HepG2 (cell line): ENCODE results near the gene CYP2W1. TPM values are rescaled to one million over a fixed set of nuclear protein-coding genes. Genes with fewer than 3 reads are reported as not detected.

ENCODE experiments used
- ZFP36L1 ChIP-seq: sonication (generic); formaldehyde crosslinking; IDR thresholded peaks from 2 replicates; pipeline ENCODE4 v1.8.0; 2022; ENCODE audit warnings: mild to moderate bottlenecking, missing genetic modification reagents, moderate library complexity
- ZNF562 ChIP-seq: sonication (generic); formaldehyde crosslinking; IDR thresholded peaks from 2 replicates; pipeline ENCODE4 v1.8.0; 2022; ENCODE audit warnings: missing genetic modification reagents, borderline replicate concordance
- polyA plus RNA-seq, 8 experiments: library from polyadenylated mRNA; depleted of rRNA in 3 of 8; stranded (reverse) in 7 of 8; unstranded in 1 of 8; fragments of >200 nt; fragmentation: Illumina TruSeq in 4 of 8; extraction: Trizol in 4 of 8; gene quantifications; 2 replicates each; pipeline versions ENCODE4 v1.2.1 to v1.2.3, GENCODE V29; 2011 to 2016; ENCODE audit warnings: low read depth in 4 of 8, missing spikeins in 1 of 8, mixed read lengths in 1 of 8; ENCODE audit not compliant: insufficient read depth in 1 of 8
- total RNA-seq, 5 experiments: library from RNA; depleted of rRNA; stranded (reverse); fragments of >200 nt; fragmentation: Illumina TruSeq; extraction: Trizol; gene quantifications; 2 replicates each; pipeline ENCODE4 v1.2.3, GENCODE V29; 2016; ENCODE audit warnings: low read depth in 1 of 5
- TF ChIP-seq, protein P1 (sequence below): sonication (generic); formaldehyde crosslinking; IDR thresholded peaks from 2 replicates; pipeline ENCODE4 v1.9.0; 2021; ENCODE audit warnings: mild to moderate bottlenecking, missing genetic modification reagents
- TF ChIP-seq, protein P2 (sequence below): sonication (generic); formaldehyde crosslinking; IDR thresholded peaks from 2 replicates; pipeline ENCODE4 v1.5.0; 2020; ENCODE audit warnings: missing genetic modification reagents

CYP2W1 gene
- total and polyA plus RNA-seq, 2 of the 13 experiments (the other 11 are each of a cell fraction or from before 2014, with no cell fraction given) = 19.5 to 31.7 TPM

DNA sequence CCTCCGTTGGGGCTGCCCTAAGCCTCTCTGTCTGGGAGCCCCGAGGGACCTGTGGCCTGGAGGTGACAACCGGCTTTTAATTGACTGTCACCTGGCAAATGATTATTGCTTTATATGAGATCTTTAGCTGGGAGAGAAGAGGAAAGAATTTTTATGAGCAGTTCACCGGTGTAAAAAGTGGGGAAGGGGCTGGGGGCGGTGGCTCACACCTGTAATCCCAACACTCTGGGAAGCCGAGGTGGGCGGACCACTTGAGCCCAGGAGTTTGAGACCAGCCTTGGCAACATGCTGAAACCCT, 5.0 kb upstream of the CYP2W1 start (continued):
- TF ChIP-seq, protein P1, sequence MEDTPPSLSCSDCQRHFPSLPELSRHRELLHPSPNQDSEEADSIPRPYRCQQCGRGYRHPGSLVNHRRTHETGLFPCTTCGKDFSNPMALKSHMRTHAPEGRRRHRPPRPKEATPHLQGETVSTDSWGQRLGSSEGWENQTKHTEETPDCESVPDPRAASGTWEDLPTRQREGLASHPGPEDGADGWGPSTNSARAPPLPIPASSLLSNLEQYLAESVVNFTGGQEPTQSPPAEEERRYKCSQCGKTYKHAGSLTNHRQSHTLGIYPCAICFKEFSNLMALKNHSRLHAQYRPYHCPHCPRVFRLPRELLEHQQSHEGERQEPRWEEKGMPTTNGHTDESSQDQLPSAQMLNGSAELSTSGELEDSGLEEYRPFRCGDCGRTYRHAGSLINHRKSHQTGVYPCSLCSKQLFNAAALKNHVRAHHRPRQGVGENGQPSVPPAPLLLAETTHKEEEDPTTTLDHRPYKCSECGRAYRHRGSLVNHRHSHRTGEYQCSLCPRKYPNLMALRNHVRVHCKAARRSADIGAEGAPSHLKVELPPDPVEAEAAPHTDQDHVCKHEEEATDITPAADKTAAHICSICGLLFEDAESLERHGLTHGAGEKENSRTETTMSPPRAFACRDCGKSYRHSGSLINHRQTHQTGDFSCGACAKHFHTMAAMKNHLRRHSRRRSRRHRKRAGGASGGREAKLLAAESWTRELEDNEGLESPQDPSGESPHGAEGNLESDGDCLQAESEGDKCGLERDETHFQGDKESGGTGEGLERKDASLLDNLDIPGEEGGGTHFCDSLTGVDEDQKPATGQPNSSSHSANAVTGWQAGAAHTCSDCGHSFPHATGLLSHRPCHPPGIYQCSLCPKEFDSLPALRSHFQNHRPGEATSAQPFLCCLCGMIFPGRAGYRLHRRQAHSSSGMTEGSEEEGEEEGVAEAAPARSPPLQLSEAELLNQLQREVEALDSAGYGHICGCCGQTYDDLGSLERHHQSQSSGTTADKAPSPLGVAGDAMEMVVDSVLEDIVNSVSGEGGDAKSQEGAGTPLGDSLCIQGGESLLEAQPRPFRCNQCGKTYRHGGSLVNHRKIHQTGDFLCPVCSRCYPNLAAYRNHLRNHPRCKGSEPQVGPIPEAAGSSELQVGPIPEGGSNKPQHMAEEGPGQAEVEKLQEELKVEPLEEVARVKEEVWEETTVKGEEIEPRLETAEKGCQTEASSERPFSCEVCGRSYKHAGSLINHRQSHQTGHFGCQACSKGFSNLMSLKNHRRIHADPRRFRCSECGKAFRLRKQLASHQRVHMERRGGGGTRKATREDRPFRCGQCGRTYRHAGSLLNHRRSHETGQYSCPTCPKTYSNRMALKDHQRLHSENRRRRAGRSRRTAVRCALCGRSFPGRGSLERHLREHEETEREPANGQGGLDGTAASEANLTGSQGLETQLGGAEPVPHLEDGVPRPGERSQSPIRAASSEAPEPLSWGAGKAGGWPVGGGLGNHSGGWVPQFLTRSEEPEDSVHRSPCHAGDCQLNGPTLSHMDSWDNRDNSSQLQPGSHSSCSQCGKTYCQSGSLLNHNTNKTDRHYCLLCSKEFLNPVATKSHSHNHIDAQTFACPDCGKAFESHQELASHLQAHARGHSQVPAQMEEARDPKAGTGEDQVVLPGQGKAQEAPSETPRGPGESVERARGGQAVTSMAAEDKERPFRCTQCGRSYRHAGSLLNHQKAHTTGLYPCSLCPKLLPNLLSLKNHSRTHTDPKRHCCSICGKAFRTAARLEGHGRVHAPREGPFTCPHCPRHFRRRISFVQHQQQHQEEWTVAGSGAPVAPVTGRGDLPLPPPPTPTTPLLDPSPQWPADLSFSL (CRISPR knock-in tag) = 0 out of 2 replicates have a peak, but pooled peaks have one; percentile 1
- TF ChIP-seq, protein P2, sequence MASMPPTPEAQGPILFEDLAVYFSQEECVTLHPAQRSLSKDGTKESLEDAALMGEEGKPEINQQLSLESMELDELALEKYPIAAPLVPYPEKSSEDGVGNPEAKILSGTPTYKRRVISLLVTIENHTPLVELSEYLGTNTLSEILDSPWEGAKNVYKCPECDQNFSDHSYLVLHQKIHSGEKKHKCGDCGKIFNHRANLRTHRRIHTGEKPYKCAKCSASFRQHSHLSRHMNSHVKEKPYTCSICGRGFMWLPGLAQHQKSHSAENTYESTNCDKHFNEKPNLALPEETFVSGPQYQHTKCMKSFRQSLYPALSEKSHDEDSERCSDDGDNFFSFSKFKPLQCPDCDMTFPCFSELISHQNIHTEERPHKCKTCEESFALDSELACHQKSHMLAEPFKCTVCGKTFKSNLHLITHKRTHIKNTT = no peak
- TF ChIP-seq ZNF562 (CRISPR knock-in tag) = no peak
- TF ChIP-seq ZFP36L1 (CRISPR knock-in tag) = peak; percentile 65; the same call in 1 of the 2 replicates
